ENCODE data around the gene NTN3.

NTN3 gene

DNA sequence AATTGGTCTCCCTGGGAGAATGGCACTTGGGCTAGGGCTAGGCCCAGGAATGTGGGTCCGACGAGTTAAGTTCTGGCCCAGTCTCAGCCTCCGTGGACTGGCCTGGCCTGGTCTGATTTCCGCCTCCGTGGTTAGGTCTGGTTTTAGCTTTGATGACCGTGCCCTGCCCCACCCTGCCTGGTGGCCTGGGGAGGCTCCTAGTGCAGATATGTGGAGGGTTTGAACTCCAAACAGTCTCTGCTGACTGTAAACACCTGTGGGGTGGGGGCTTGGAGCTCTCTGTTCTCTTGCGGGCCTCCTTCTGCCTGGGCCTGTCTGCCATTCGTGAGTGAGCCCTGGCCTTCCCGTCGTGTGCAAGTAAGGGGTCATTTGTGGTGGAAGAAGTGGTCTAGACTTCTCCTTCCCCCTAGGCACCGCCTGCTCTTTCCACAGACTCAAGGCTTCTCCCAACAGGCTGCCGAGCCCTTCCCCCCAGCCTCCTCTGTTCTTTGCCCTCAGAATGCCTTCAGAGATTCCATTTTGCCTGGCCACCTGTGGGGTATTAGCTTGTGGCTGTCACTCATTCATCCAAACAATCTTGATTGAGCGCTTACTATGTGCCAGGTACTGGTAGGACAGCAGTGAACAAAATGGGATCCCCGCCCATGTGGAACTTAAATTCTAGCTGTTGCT lies 44.2 kb downstream of the NTN3 start:
- DNase-seq, result no peak

DNA sequence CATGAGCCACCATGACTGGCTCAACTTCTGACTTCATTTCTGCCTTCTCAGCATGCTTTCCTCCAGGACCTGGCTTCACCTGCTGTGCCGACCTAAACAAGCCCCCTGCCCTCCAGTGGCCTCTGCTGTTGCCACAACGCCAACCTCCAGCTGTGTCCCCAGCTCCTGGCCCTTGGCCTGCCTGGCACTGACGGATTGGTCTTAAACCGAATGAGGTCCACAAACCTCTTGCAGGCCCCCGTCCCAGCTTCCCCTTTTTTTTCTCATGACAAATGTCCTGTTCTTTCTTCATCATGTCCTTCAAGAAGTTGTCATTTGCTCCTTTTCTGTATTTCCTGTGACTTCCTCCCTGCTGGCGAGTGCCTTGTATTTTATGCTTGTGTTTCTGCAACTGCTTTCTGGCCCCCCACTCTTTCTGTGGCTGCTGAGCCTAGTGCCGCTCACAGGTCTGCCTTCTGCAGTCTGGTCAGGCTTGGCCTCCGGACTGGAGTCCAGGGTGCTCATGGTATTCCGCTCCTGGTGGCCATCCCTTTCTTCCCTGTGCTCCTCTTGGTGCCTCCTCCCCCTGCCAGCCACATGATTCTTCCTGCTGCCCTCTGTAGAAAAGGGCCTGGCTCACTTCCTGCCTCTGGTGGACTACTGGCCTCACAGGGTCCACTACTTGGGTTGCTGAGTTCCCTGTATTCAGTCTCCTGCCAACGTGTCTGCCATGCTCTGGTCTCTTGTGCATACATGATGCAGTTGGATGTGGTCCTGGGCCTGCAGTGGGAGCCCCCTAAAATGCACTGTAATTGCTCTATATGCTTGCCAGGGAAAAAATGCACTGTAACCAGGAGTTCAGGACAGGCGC lies 45.5 kb downstream of the NTN3 start:
- no peak for DNase-seq

- DNase-seq, result no peak
Observed at GRCh38 chr16:2517954-2518605, 47.0 kb downstream of the NTN3 start.

GRCh38 chr16:2518823-2519710 lies 48.0 kb downstream of the NTN3 start:
- DNase-seq, result no peak

DNA sequence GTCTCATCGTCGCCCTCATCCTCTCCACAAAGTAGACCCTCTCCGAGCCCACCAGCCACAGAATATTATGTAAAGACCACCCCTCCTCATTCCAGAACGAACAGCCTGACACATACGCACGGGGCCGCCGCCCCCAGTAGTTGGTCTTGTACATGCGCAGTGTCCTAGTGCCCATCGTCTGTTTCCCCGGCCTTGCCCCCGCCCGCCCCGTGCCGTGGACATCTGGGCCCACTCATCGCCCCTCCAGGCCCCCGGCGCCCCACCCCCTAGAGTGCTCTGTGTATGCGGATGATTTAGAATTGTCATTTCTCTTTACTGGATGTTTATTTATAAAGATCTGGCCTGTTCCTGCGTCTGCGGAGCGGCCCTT lies 48.6 kb downstream of the NTN3 start:
- DNase-seq, result no peak

- DNase-seq, result peak; percentile 86 to 92
Observed at GRCh38 chr16:2520097-2520783, 49.1 kb downstream of the NTN3 start, which contains the start of gene AMDHD2. Gene AMDHD2, plus strand, starts transcription at chr16:2520371. Its CDS starts 88 bp downstream, at chr16:2520459.

- DNase-seq, result peak; percentile 61
Observed at GRCh38 chr16:2520784-2521531, 49.9 kb downstream of the NTN3 start.

All from activated T-cell treated with anti-CD3 and anti-CD28 coated beads, Interleukin-2, amount 50 U/mL, for 48 hours (primary cell).